CD4-positive, alpha-beta T cell (primary cell): Measurements from ENCODE around the gene SLC9A8. TPM values are rescaled to one million over a fixed set of nuclear protein-coding genes. Genes with fewer than 3 reads are reported as not detected.

ENCODE experiments used
- ATAC-seq: fragments of 200-7000 bp; cut with Tn5 transposase; one replicate; pipeline ENCODE4 v1.10.0; 2022; ENCODE audit warnings: mild to moderate bottlenecking; ENCODE audit not compliant: poor library complexity
- CTCF ChIA-PET: fragments of 350-600 bp; sonication (Branson Sonifier 250); formaldehyde crosslinking; loops from one replicate; lab custom pipeline; 2021; ENCODE audit warnings: antibody characterized with exemption, inconsistent platforms; lab: Charles Lee
- POLR2A ChIA-PET: fragments of 350-600 bp; sonication (Branson Sonifier 250); formaldehyde crosslinking; loops from one replicate; lab custom pipeline; 2021; ENCODE audit warnings: antibody characterized with exemption, inconsistent platforms; lab: Charles Lee
- DNase-seq, 14 experiments: peaks; one replicate each; pipeline ENCODE4 v3.0.0-alpha.2; 2013 to 2020; ENCODE audit warnings: mixed read lengths in 2 of 14
- H3K27ac ChIP-seq, 2 donors: one replicate each; pipeline versions ENCODE4 v1.5.1 to v1.7.0; 2013; ENCODE audit warnings: low read length in 2 of 2, low read depth in 1 of 2, mild to moderate bottlenecking in 1 of 2
- H3K27me3 ChIP-seq, 2 experiments: 1 replicate in 1 of 2; 2 replicates in 1 of 2; pipeline versions ENCODE4 v1.6.1 to v1.7.0; 2013; ENCODE audit warnings: low read length in 2 of 2, control low read depth in 1 of 2, mild to moderate bottlenecking in 1 of 2, moderate library complexity in 1 of 2; ENCODE audit not compliant: insufficient read depth in 2 of 2, control insufficient read depth in 1 of 2
- H3K36me3 ChIP-seq: one replicate; pipeline ENCODE4 v1.6.1; 2013; ENCODE audit warnings: low read length, control low read depth; ENCODE audit not compliant: insufficient read depth
- H3K4me1 ChIP-seq: one replicate; pipeline ENCODE4 v1.6.1; 2013; ENCODE audit warnings: low read length, control low read depth; ENCODE audit not compliant: insufficient read depth
- H3K4me3 ChIP-seq: one replicate; pipeline ENCODE4 v1.5.1; 2013; ENCODE audit warnings: mild to moderate bottlenecking, low read length, moderate library complexity
- H3K9me3 ChIP-seq, 2 experiments: 1 replicate in 1 of 2; 2 replicates in 1 of 2; pipeline versions ENCODE4 v1.6.1 to v1.7.0; 2013; ENCODE audit warnings: low read length in 2 of 2, mild to moderate bottlenecking in 2 of 2, control low read depth in 1 of 2, moderate library complexity in 1 of 2; ENCODE audit not compliant: control insufficient read depth in 1 of 2, insufficient read depth in 1 of 2
- H3K27ac Mint-ChIP-seq: one replicate; pipeline ENCODE4 v1.8.0; 2020; ENCODE audit warnings: mixed read lengths
- H3K27me3 Mint-ChIP-seq: one replicate; pipeline ENCODE4 v1.8.0; 2021; ENCODE audit warnings: mixed read lengths
- H3K36me3 Mint-ChIP-seq: one replicate; pipeline ENCODE4 v1.8.0; 2021; ENCODE audit warnings: low read depth, mixed read lengths
- H3K4me1 Mint-ChIP-seq: one replicate; pipeline ENCODE4 v1.8.0; 2021; ENCODE audit warnings: low read depth, mixed read lengths
- H3K4me3 Mint-ChIP-seq: one replicate; pipeline ENCODE4 v1.8.0; 2020; ENCODE audit warnings: mild to moderate bottlenecking, mixed read lengths
- H3K9me3 Mint-ChIP-seq: one replicate; pipeline ENCODE4 v1.8.0; 2020; ENCODE audit warnings: mixed read lengths
- CTCF ChIP-seq: fragments of 200-600 bp; IDR thresholded peaks from one replicate; pipeline ENCODE4 v1.8.0; 2022; ENCODE audit warnings: antibody characterized with exemption, mild to moderate bottlenecking
- intact Hi-C, 2 experiments: fragments of 100-400 bp; cut with DNase I in 1 of 2; cut with micrococcal nuclease in 1 of 2; formaldehyde crosslinking; loops; one replicate each; pipeline versions ENCODE4 v1.15.1 to v1.9.0; 2023 to 2025; cut with DNase I, micrococcal nuclease
- total RNA-seq, 174 experiments: library from RNA in 2 of 174; stranded (reverse) in 2 of 174; gene quantifications; one replicate each; pipeline ENCODE4 v1.2.3 and lab custom pipeline; 2021 to 2026

The SLC9A8 gene
- total RNA-seq, 2 experiments from 2014 or later: 29.5 to 30.2 TPM

DNA sequence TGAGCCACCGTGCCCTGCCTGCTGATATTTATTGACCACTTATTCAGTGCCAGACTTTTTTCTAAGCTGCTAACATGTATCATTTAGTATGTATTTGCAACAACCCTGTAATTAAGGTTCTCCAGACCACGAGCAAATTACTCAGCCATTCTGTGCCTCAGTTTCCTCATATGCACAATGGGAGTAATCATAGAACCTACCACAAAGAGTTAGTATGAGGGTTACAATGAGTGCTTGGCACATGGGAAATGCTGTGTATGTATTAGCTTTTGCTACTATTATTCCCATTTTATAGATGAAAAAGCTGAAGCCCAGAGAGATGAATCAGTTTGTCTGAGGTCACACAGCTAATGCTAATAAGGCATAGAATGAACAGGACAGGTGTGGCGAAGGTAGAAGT is 20.0 kb upstream of the SLC9A8 start:
- H3K4me1 ChIP-seq: peaks cover 6% of the 10 kb centered on the region
- no peak for DNase-seq
- Mint-ChIP-seq H3K9me3 (no peaks in the 10 kb centered on the region), H3K27me3 (peaks cover 40% of the 10 kb centered on the region), H3K36me3 (no peaks in the 10 kb centered on the region), H3K4me1 (peaks cover 6% of the 10 kb centered on the region), H3K27ac (no peak overlapping the region), H3K4me3 (no peak overlapping the region)
- no peaks in the 10 kb centered on the region for H3K9me3 ChIP-seq
- no peak overlapping the region for H3K4me3 ChIP-seq
- POLR2A ChIA-PET: interaction anchor here (1.2 kb wide), 1 partner anchor 32 kb away, joined by 3 read pairs; no protein-coding TSS in a partner anchor
- peaks cover 0 to 4% of the 10 kb centered on the region in 2 experiments for H3K27me3 ChIP-seq
- intact Hi-C loops: no loop called here
- H3K36me3 ChIP-seq: no peaks in the 10 kb centered on the region
- ATAC-seq: no peak
- no peak for TF ChIP-seq CTCF
- CTCF ChIA-PET: no interaction called here
- H3K27ac ChIP-seq: no peak overlapping the region

- intact Hi-C loops: no loop called here
- H3K36me3 Mint-ChIP-seq: no peaks in the 10 kb centered on the region
- no peaks in the 10 kb centered on the region for H3K36me3 ChIP-seq
- H3K27me3 Mint-ChIP-seq: peaks cover 45% of the 10 kb centered on the region
- peak in 2 of 14 experiments; percentile 59 to 73 for DNase-seq
- peaks cover 6% of the 10 kb centered on the region for H3K4me1 ChIP-seq
- H3K4me3 Mint-ChIP-seq: no peak overlapping the region
- H3K27me3 ChIP-seq: peaks cover 0 to 4% of the 10 kb centered on the region in 2 experiments
- no peaks in the 10 kb centered on the region for H3K9me3 Mint-ChIP-seq
- no peak overlapping the region for H3K4me3 ChIP-seq
- no peak overlapping the region for H3K27ac ChIP-seq
- no peaks in the 10 kb centered on the region for H3K9me3 ChIP-seq
- no peak for ATAC-seq
- no peak for TF ChIP-seq CTCF
- H3K27ac Mint-ChIP-seq: no peak overlapping the region
- POLR2A ChIA-PET: no interaction called here
- CTCF ChIA-PET: no interaction called here
- peaks cover 6% of the 10 kb centered on the region for H3K4me1 Mint-ChIP-seq
Measured at GRCh38 chr20:49794336-49795134, 18.1 kb upstream of the SLC9A8 start.

DNA sequence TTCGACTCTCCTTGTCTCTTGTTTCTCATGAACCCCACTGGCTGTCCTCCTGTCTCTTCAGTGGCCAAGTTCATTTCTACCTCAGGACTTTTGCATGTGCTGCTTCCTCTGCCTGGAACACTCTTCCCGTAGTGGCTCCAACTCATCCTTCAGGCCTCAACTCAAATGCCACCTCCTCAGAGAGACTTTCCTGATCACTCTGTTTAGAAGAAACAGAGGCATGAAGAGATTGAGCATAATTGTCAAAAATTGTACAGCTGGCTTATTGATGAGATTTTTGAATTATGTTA is 17.5 kb upstream of the SLC9A8 start:
- Mint-ChIP-seq H3K4me1 (peaks cover 6% of the 10 kb centered on the region), H3K27ac (no peak overlapping the region), H3K9me3 (no peaks in the 10 kb centered on the region), H3K36me3 (no peaks in the 10 kb centered on the region), H3K27me3 (peaks cover 40% of the 10 kb centered on the region), H3K4me3 (no peak overlapping the region)
- Histone ChIP-seq H3K9me3 (no peaks in the 10 kb centered on the region), H3K4me3 (no peak overlapping the region), H3K27ac (no peak overlapping the region), H3K36me3 (no peaks in the 10 kb centered on the region), H3K27me3 (peaks cover 0 to 4% of the 10 kb centered on the region in 2 experiments), H3K4me1 (peaks cover 6% of the 10 kb centered on the region)
- DNase-seq: no peak
- ChIA-PET POLR2A (no interaction called here), CTCF (no interaction called here)
- no peak for ATAC-seq
- TF ChIP-seq CTCF: no peak
- intact Hi-C loops: no loop called here
